ENCODE measurements around the gene HPCAL1.
"Not testable (repeated sequence)": the region's sequence is repeated elsewhere in the genome, so short reads cannot be mapped to it uniquely, and the experiment has no call there.

Gene HPCAL1

GRCh38 chr2:10302479-10303180 lies at the start of gene HPCAL1:
Gene HPCAL1 (plus strand): TSS chr2:10302904. CDS start chr2:10419758, 116,854 bp downstream.
- peak; percentile 86 for DNase-seq

GRCh38 chr2:10253596-10254372 lies 48.9 kb upstream of the HPCAL1 start:
- no peak for DNase-seq

GRCh38 chr2:10254373-10255188 lies 48.1 kb upstream of the HPCAL1 start:
- DNase-seq = no peak

- no peak for DNase-seq
Observed at GRCh38 chr2:10255189-10256030, 47.3 kb upstream of the HPCAL1 start.

GRCh38 chr2:10256031-10256514 lies 46.6 kb upstream of the HPCAL1 start:
- DNase-seq = no peak

GRCh38 chr2:10256515-10257031 lies 46.1 kb upstream of the HPCAL1 start:
- DNase-seq = no peak

- no peak for DNase-seq
Observed at GRCh38 chr2:10257036-10257435, 45.7 kb upstream of the HPCAL1 start.

GRCh38 chr2:10257500-10258147 lies 45.1 kb upstream of the HPCAL1 start:
- no peak for DNase-seq

- DNase-seq = no peak
Observed at GRCh38 chr2:10258326-10258725, 44.4 kb upstream of the HPCAL1 start.

GRCh38 chr2:10258726-10259125 lies 44.0 kb upstream of the HPCAL1 start:
- DNase-seq = no peak

GRCh38 chr2:10260130-10260529 lies 42.6 kb upstream of the HPCAL1 start:
- DNase-seq = no peak

GRCh38 chr2:10263526-10263925 lies 39.2 kb upstream of the HPCAL1 start:
- DNase-seq = not testable (repeated sequence)

GRCh38 chr2:10264506-10265328 lies 38.0 kb upstream of the HPCAL1 start:
- no peak for DNase-seq

GRCh38 chr2:10265329-10266132 lies 37.2 kb upstream of the HPCAL1 start:
- DNase-seq = no peak

- no peak for DNase-seq
Observed at GRCh38 chr2:10266133-10266620, 36.5 kb upstream of the HPCAL1 start.

- DNase-seq = no peak
Observed at GRCh38 chr2:10267036-10267435, 35.7 kb upstream of the HPCAL1 start.

GRCh38 chr2:10267551-10268465 lies 34.9 kb upstream of the HPCAL1 start:
- DNase-seq = no peak

- DNase-seq = no peak
Observed at GRCh38 chr2:10269291-10269690, 33.4 kb upstream of the HPCAL1 start.
